AG08396 (cell line): ENCODE results near the gene IL1RL2.

ENCODE experiments used
- DNase-seq: peaks from one replicate; pipeline ENCODE4 v3.0.0; 2012; ENCODE audit warnings: low spot score, mixed read lengths

The IL1RL2 gene

DNA sequence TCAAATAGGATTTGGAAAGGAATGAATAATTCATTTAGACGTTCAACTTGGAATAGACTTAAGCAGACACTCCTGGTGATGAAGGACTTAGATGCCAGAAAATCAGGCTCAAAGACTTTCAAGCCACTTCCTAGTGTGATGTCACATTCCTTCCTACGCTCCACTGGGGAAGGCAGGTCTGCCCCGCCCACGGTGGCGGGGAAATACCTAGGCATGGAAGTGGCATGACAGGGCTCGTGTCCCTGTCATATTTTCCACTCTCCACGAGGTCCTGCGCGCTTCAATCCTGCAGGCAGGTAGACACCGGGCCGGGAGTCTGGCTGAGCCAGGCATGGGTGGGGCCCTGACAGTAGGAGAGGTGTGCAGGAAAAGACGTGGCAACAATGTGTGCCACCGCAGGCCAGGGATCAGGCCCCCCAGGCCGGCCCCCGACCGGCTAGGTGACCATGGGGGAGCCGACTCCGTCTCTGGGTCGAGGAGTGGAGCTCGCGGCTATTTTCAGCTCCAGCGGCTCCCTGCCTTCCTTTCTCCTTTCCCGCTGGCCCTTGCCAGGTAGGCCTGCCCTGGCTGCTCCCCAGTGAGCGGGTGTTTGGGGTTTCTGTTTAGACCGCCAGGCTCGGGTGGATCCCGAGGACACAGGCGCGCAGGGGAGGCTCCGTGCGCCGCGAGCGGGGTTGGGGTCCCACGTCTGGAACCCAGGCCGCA lies at the start of gene IL1RL2:
Gene IL1RL2 (plus strand): TSS at position 233 of the 705 bp plus-strand sequence. CDS start 845 bp downstream, outside the sequence.
- DNase-seq: peak; percentile 30

GRCh38 chr2:102137138-102137537 lies 49.7 kb upstream of the IL1RL2 start:
- DNase-seq: no peak

DNA sequence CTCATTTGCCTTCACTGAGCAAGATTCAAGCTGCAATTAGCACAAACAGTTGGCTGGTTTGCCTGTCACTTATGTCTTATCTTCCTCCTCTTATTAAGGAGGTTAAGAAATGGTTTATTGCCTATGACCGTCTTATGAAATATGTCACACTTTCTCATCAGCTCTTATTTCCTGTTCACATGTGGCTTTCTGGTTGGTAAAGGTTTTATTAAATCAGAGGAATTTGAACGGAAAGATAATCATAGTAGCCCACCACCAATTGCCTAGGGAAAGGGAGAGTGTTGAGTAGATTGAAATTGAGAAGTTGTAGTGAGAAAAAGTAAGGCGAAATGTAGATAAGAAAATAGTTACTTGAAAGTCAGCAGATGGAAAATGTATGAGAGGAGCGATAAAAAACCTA lies 48.5 kb upstream of the IL1RL2 start:
- no peak for DNase-seq

GRCh38 chr2:102139851-102140250 lies 47.0 kb upstream of the IL1RL2 start:
- DNase-seq: no peak

- DNase-seq: no peak
Measured at GRCh38 chr2:102140377-102140776, 46.4 kb upstream of the IL1RL2 start.

DNA sequence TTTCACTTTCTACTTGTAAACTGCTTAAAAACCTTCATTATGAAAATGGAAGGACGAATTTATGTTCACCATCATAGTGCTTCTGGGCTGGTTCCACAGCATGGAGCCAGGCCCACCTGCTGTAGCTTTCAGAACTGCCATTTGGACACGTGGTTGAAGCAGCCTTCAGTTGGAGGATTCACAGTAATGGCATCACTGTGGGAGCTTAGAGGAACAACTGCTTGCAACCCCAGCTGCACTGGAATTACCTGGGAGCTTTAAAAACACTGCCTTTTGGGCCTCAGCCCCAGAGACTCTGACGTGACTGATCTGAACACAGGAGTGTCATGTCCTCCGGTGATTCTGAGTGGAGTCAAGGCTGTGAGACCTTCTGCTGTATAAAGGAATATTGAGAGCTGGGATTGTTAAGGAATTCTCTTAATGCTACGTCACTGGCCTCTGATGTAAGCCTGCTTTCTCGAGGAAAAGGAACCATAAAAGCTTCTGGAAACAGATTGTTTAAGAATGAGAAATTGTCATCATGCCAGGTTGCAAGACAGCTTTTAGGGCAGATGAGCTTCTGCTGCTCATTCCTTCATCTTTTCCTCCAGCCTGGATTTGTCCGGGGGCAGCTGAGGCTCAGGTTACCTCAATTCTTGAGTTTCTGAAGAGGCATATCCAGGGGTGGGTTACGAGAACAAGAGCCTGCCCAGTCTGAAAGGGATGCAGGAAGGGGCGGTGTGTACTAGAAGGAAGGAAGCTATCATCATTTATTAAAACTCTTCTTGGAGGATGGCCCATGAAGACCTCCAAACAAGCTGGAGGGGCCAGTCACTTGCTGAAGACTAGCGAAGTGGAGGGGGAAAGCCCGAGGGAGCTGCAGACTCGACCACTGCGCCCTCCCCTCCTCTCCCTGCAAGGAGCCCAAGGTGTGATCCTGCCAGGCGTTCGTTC lies 45.5 kb upstream of the IL1RL2 start:
- DNase-seq: peak; percentile 63

GRCh38 chr2:102141970-102142828 lies 44.6 kb upstream of the IL1RL2 start, which contains the start of gene IL1R1:
TSS of gene IL1R1 (plus strand) at chr2:102142746. CDS start at chr2:102157725, 14,979 bp downstream.
- DNase-seq: peak; percentile 93

GRCh38 chr2:102142829-102143449 lies 43.9 kb upstream of the IL1RL2 start:
- no peak for DNase-seq

DNA sequence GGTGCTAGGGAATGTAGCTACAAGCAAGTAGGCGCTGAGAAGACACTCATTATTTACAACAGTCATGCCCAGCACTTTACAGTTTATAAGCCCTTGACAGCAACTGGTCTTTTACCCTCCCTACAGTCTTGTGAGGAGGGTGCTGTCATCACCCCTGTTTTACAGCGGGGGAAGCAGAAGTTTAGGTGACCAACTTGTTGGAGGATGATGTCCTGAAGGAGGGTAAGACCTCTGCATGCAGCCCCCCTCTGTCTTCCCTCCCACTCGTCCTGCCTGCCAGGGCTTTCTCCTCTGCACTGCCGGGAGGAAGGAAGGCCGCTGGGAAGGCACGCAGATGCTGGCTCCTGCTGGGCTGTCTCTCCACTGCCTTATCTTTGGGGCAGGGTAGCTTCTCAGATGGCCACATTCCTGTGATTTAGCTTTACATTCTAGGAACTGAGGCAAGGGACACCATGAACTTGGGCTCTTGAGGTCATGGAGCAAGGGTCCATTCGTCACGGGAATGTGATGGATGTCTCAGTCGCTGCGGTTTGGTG lies 43.3 kb upstream of the IL1RL2 start:
- DNase-seq: peak; percentile 43

DNA sequence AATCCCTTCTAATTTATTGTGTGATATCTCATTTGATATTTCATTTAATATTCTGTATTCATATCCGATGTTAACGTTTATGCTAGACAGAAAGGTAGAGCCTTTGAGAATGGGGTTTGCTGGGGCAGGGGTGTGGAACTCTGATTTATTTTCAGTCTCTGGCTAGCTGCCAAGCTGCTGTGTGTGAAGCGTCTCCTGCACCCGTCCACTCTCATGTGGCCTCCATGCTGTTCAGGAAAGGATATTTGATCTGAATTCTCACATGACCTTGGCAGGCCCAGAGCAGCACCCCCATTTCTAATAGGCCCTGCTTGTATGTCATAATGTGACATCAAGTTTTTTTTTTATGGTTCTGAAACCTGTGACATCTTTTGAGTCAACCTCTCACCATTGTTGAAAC lies 42.7 kb upstream of the IL1RL2 start:
- DNase-seq: no peak

- no peak for DNase-seq
Measured at GRCh38 chr2:102145107-102145506, 41.7 kb upstream of the IL1RL2 start.

DNA sequence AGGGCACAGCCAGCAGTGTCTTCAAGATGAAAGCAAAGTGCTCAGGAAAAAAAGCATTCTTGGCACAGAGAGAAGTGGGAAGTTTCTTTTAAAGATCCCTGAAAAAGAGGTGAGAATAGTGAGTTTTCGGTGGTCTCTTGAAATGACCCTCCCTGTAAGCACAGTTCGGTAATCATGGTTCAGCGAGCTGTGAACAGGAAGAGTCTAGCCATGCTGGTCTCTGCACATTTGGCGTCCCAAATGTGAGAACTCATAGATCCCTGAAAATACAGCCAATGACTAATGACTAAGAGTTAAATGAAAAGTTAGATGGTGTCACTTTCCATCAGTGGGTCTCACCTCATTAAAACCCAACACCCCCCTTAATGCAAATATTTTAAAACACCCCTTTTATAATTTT lies 40.9 kb upstream of the IL1RL2 start:
- DNase-seq: no peak

DNA sequence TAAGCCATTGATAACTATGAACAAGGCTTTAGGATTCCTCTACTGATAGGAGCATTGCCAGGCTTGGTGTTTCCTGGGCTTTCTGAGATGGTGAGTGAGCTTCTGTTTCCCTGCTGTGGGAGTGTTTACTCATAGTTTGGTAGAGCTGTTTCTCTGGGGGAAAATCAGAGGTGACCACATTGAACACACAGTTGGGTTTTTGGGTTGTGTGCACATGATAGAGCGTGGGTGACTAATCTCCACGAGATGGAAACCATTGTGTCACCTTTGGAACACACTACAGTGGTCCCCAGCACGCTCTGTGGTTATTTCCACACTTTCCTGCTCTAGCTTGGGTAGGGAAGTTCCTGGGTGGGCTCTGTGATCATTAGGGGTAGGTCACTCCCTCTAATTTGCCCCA lies 38.9 kb upstream of the IL1RL2 start:
- no peak for DNase-seq

DNA sequence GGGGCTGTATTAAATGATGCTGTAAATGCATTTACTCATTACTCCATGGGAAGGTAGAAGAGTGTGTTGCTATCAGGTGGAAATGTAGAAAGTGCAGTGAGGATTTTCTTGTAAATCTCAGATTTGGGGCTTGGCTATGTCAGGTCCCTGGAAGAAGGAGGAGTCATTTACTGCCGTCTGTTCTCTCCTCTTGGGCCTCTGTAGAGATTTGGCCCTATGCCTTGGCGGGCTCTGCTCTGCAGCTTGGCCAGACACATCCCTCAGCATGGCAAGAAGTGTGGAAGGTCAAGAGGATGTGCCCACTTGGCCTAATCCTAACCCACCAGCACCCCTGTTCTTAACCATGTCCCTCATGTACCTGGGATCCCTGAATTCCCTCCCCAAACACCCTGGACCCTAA lies 37.6 kb upstream of the IL1RL2 start:
- DNase-seq: no peak

- no peak for DNase-seq
Measured at GRCh38 chr2:102149644-102150455, 37.0 kb upstream of the IL1RL2 start.

GRCh38 chr2:102154364-102154763 lies 32.5 kb upstream of the IL1RL2 start:
- DNase-seq: no peak

DNA sequence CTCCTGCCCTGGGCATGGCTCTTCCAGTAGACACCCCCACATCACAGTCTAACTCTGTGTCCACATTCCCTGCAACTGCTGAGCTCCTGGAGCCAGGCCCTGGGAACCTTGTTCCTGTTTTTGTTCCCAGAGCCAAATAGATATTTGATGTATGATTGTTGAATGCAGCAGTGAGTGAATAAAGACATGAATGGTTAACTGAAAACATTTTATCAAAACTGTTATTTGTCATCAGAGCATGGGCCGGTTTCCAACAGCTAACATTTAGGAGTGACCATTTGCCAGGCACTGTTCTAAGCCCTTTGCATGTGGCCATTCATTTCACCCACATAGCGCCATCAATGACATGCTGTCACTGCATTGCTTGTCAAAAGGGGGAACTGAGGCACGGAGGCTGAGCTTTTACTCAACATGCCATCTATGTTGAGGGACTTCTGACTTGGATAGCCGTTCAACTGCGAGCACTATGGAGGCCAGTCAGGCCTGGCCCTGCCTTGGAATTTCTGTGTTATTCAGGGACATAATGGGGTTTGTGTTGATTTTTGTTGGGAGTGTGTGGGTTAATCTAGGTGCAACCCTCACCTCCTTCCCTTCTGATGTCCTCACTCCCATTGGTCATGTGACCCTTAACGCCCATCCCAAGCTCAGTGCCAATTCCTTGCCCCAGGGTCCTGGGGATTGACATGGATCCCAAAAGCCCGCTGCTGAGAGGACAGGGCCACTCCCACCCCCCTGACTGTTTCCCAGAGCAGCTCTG lies 31.7 kb upstream of the IL1RL2 start:
- no peak for DNase-seq

GRCh38 chr2:102155703-102156515 lies 30.9 kb upstream of the IL1RL2 start:
- DNase-seq: peak; percentile 47
